Inflammatory macrophage treated with lipopolysaccharide for 4 hours (primary cell): ENCODE data around the gene KIAA1614.
A peak's percentile ranks its signal among the peaks of the same experiment; 100 is the strongest.

Experiments
- DNase-seq: peaks from one replicate; pipeline ENCODE4 v3.0.0-alpha.2; 2020

KIAA1614 gene

GRCh38 chr1:180912801-180913565, at the start of gene KIAA1614:
Gene KIAA1614 (plus strand): TSS chr1:180912897. CDS start chr1:180913244, 347 bp downstream.
- peak; percentile 46 for DNase-seq

- peak; percentile 50 for DNase-seq
Measured at GRCh38 chr1:180863158-180863775, 49.4 kb upstream of the KIAA1614 start.

- DNase-seq, result peak; percentile 54
Measured at GRCh38 chr1:180881806-180882509, 30.7 kb upstream of the KIAA1614 start.

- no peak for DNase-seq
Measured at GRCh38 chr1:180884588-180885300, 28.0 kb upstream of the KIAA1614 start.

- no peak for DNase-seq
Measured at GRCh38 chr1:180886338-180886737, 26.4 kb upstream of the KIAA1614 start.

GRCh38 chr1:180887841-180888240, 24.9 kb upstream of the KIAA1614 start:
- DNase-seq, result no peak

- DNase-seq, result peak; percentile 22
Measured at GRCh38 chr1:180888870-180889269, 23.8 kb upstream of the KIAA1614 start.

GRCh38 chr1:180889325-180889724, 23.4 kb upstream of the KIAA1614 start:
- no peak for DNase-seq

- DNase-seq, result no peak
Measured at GRCh38 chr1:180892272-180892671, 20.4 kb upstream of the KIAA1614 start.

- no peak for DNase-seq
Measured at GRCh38 chr1:180892675-180893074, 20.0 kb upstream of the KIAA1614 start.

- no peak for DNase-seq
Measured at GRCh38 chr1:180893614-180894013, 19.1 kb upstream of the KIAA1614 start.

GRCh38 chr1:180896161-180896560, 16.5 kb upstream of the KIAA1614 start:
- no peak for DNase-seq

- no peak for DNase-seq
Measured at GRCh38 chr1:180898441-180899219, 14.1 kb upstream of the KIAA1614 start.

- DNase-seq, result no peak
Measured at GRCh38 chr1:180899262-180899661, 13.4 kb upstream of the KIAA1614 start.

- no peak for DNase-seq
Measured at GRCh38 chr1:180901076-180901990, 11.4 kb upstream of the KIAA1614 start.

- DNase-seq, result no peak
Measured at GRCh38 chr1:180902541-180902940, 10.2 kb upstream of the KIAA1614 start.

GRCh38 chr1:180905927-180906326, 6.8 kb upstream of the KIAA1614 start:
- DNase-seq, result no peak

- no peak for DNase-seq
Measured at GRCh38 chr1:180906511-180906910, 6.2 kb upstream of the KIAA1614 start.

GRCh38 chr1:180907313-180908055, 5.2 kb upstream of the KIAA1614 start:
- DNase-seq, result no peak

GRCh38 chr1:180908074-180908765, 4.5 kb upstream of the KIAA1614 start:
- no peak for DNase-seq
